Measurements from ENCODE around the gene THAP6.

GRCh38 chr4:75469896-75470295 is 44.4 kb upstream of the THAP6 start:
- TF ChIP-seq CTCF (IDR thresholded peaks at IDR 0.05; ENCODE audit: control extremely low read depth in 1 of 3, insufficient read depth in 1 of 3, low read depth in 1 of 3, low read length in 3 of 3) = no peak
- TF ChIP-seq MAX (IDR thresholded peaks at IDR 0.05) = no peak
- no peak for TF ChIP-seq E2F6 (IDR thresholded peaks at IDR 0.05)
- no peak for TF ChIP-seq EP300 (IDR thresholded peaks at IDR 0.05; ENCODE audit: borderline replicate concordance in 1 of 2, low read depth in 2 of 2, low read length in 2 of 2)
- no peak for TF ChIP-seq EGR1 (IDR thresholded peaks at IDR 0.05; ENCODE audit: borderline replicate concordance, low read depth, low read length)
- TF ChIP-seq JUND (IDR thresholded peaks at IDR 0.05; ENCODE audit: low read length) = no peak
- no peak for TF ChIP-seq POLR2AphosphoS5 (IDR thresholded peaks at IDR 0.05; ENCODE audit: low read depth, low read length)
- TF ChIP-seq BCL11A (IDR thresholded peaks at IDR 0.05; ENCODE audit: low read depth in 2 of 2, low read length in 2 of 2) = no peak
- TF ChIP-seq GABPA (IDR thresholded peaks at IDR 0.05; ENCODE audit: borderline replicate concordance, insufficient read depth, low read length) = no peak
- no peak for TF ChIP-seq BRCA1 (IDR thresholded peaks at IDR 0.05; ENCODE audit: low read depth, low read length)
- peak; percentile 65; the same call in 1 of the 2 replicates for TF ChIP-seq CEBPB (IDR thresholded peaks at IDR 0.05; ENCODE audit: low read depth, low read length)
- no peak for TF ChIP-seq POLR2A (IDR thresholded peaks at IDR 0.05; ENCODE audit: control extremely low read depth in 1 of 2, low read depth in 2 of 2, low read length in 2 of 2)
